HG02885 (cell line): ENCODE results near the gene REELD1.

Experiments used
- ATAC-seq: cut with Tn5 transposase; IDR thresholded peaks from one replicate; pipeline ENCODE4 v1.9.1; 2021; ENCODE audit warnings: mild to moderate bottlenecking; ENCODE audit not compliant: unreplicated experiment, poor library complexity

Gene REELD1

DNA sequence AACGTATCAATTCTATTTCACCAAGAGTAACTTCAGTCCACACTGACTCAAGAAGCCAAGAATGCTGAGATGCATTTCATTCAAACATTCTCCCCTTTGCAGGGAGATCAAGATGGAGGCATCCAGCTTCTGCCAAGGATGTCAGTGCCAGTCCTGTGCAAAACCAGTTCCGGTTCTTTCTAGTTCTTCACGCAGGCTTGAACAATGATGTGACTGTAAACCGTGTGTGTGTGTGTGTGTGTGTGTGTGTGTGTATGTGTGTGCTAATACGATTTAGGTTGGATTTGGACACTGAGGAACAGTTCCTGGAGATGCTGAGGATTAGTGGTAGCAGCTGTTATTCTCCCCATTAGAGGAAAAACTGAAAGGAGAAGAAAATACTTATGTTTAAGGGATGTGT lies at the start of gene REELD1:
Gene REELD1, plus strand, starts transcription at position 301 of the 400 bp plus-strand sequence. CDS start 2,415 bp downstream, outside the sequence.
- no peak for ATAC-seq

DNA sequence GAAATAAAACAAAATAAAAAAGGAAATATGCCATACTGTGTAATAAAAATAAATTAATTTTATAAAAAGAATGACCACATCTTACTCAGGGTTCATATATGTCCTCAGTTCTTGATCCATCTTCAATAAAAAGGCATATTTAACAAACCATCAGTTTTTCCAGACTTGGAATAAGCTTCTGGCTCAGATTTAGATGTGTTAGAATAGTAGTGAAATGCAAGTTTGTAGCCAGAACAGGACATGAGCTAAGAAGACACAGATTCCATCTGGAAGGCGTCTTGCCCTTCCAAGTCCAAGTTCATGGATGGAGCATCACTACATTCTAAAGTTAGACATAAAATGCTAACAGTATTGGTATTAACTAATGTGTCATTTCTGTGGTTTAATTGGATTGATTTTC lies 49.1 kb upstream of the REELD1 start:
- ATAC-seq, result no peak

DNA sequence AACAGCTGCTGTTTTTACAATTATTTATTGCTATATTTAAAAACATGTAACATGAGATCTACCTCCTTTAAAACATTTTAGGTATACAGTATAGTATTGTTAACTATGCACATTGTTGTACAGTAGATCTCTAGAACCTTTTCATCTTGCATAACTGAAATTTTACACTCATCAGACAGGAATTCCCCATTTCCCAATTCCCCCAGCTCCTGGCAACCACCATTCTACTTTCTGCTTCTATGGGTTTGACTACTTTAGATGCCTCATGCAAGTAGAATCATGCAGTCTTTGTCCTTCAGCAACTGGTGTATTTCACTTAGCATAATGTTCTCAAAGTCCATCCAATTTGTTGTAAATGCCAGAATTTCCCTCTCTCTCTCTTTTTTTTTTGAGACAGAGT lies 48.5 kb upstream of the REELD1 start:
- no peak for ATAC-seq

DNA sequence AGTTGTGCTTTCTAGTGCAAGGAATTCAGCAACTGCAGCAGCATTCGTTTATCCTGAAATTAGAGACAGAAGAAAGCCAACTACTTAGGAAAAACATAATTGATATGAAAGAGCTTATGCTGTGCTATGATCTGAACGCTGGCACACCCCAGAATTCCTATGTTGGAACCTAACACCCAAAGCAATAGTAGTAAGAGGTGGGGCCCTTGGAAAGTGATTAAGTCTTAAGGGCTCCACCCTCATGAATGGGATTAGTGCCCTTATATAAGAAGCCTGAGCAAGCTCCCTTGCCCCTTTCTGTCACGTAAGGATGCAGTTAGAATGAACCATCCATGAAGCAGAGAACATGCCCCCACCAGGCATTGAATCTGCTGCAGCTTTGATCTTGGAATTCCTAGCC lies 44.2 kb upstream of the REELD1 start:
- no peak for ATAC-seq

DNA sequence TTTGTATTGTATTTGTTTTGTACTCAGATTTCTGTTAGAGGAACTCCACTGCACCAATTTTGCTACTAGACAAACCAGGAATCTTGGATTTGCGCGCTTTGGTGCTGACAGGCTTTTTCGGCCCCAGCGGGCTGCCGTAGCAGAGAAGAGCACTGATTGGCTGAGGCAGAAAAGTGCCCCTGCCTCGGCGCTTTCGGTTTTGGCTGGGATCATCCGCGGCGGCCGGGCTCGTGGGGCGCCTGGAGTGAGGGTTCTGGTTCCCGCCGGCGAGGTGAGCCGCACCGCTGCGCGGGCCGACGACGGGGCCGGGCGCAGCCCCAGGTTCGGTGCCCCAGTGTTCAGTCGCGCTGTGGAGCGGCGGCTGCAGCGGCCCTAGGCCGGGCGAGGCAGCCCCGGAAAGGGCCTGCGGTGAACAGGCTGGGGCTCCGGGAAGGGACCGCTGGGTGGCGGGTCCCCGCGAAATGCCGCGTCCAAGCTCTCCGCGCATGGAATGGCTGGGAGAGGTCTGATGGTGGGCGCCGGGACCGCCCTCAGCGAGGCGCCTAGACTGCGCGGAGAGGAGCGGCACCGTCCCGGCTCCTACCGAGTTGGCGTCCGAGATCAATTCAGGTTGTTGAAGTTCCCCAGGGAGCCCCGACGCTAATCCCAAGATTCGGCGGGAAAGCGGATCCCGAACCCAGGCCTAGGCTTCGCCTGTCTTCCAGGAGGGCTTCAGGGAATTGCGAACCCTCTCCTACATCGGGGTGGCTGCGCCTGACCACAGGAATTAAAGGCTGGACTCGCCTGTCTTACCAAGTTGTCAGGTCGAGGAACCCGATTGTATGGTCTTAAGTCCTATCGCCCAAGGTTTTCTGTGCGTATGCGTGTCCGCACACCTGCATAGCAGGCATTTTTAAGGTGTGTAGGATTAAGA lies 38.5 kb upstream of the REELD1 start, which contains the start of gene LSM6:
Gene LSM6, plus strand, starts transcription at position 178 of the 913 bp plus-strand sequence. CDS start 7,204 bp downstream, outside the sequence.
- ATAC-seq, result peak; percentile 91

DNA sequence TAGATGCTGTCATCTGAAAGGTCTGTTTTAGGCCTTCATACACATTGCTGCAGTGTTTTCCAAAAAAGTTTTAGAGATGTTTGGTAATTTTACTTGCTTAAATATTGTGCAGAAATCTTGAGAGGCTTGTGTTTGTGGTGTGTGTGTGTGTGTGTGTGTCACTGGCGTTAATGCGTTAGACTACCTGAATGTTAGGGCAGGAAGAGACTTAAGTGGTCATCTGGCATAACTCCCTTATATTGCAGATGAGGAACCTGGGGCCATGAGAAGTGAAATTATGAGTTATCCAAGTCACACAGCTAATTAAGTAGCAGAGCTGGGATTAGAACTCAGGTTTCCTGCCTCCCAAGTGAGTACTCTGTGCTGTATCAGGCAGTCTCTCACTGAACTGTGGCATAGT lies 37.4 kb upstream of the REELD1 start:
- no peak for ATAC-seq

DNA sequence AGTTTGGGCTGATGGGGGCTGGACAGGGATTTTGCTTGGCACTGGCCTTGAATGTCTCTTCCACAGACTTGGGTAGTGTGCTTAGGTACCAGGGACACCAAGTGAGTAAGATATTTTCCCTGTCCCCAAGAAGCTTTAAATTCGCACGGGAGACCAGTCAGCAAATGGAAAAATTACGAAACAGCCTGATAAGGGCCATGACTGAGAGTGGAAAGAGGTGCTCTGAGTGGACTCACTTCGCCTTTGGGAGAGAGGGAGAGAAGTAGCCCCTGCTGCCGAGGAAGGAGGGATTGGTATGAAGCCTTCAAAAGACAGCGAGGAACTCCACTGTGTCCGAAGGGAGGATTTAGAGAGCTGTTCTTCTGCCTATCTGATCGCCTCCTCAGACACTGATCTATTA lies 36.2 kb upstream of the REELD1 start:
- no peak for ATAC-seq

DNA sequence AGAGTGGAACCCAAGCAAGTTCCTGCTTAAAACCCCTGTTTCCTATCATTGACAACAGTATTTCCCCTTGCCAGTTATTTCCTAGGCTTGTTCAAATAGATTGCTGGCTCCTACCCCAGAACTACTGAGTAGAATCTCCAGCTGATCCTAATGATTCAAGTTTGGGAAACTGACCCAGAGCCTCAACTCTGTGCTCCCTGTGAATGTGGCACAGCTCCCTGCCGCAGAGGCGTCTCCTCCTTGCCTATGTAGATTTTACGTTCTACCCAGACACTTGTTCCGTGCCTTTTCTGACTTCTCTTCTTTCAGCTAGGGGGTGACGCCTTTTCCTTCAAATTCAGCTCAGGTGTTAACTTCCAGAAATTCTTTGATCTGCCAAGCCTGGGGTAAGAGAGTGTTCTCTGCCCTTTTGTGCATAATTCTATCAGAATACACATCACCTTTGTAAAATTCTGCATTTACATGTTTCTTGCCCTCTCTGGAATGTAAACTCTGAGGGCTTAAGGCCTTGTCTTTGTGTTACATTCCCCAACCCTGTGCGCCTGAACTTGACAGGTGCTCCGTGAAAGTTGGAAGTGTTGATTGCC lies 34.5 kb upstream of the REELD1 start:
- no peak for ATAC-seq

DNA sequence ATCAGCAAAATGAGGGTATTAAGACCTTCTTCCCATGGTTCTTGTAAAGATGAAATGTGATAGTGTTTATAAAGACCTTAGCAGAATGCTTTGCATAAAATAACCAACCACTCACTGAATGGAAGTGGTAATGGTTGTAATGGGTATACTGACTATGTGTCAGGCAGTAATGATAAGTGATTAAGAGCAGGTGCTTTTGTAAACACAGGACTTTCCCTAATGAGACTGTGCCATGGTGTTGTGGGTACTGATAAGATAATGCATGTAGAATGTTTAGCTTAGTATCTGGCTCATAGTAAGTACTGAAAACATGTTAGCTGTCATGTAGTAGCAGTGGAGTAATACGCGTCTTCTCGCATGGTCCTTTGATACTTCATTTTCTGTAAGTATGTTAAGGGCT lies 31.9 kb upstream of the REELD1 start:
- no peak for ATAC-seq

DNA sequence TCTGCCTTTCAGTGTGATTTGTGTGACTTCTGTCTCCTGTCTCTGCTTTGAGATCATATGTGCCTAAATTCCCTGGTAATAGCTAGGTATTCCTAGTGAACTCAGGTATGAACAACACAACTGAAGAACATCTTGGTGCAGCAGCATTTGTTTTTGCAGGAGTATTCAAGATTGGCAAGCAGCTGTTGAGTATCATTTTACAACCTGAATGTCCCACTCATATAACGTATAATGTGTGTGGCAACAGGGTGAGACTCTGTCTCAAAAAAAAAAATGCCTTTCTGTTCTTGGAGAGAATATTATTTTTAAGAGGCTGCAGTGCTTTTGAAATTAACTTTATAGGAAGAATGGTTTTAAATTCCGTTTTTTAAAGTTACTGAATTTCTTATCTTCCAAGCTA lies 31.1 kb upstream of the REELD1 start:
- no peak for ATAC-seq

DNA sequence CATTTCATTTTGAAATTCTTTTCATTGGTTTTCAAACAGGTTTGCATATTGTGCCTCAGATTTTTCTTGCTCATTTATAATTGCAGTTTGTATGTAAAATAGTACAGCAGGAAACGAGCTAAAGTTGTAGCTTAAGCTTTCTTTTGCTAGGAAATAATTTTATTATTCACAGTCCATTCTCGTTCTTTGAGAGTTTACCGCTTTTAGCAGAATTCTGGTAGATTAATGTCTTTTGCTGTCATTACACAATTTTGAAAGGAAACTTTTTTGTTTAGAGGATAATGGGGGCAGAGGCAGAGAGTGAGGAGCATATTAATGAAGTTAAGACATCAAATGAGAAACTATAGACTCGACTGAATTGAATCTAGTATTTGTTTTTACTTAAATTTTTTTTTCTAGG lies 28.3 kb upstream of the REELD1 start:
- no peak for ATAC-seq

DNA sequence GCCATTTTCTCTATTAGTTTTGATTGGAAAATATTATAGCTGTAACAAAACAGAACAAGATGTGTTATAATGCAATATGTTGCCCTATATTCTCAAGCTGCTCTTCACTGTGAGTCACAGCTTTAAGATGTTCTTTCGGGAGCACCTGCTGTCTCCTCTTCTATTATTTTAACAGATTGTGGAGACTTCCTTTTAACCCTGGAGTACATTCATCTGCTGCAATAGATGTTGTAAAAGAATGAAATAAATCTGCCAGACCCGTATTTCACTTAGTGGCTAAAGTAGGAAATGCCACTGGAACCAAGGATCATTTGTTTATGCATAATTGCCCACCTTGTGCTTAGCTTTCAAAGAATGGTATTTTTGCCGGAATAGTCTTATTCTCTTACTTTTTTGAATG lies 27.7 kb upstream of the REELD1 start:
- no peak for ATAC-seq

DNA sequence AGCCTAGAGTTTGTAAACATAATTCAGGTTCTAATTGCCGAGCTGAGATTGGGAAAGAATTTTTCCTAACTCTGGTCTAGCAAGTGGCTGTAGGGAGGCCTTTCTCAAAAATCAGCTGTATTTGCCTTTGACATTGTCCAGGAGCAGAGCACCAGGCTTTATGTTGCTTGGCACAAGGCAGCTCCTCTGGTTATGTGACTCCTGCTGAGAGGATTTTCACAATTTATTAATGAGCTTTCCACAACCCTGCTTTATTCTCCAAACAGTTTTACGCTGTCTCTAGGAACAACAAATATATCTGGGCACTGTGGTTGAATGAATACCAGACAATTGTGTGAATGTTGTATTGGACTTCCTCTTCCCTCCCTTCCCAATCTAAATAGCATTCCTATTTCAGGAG lies 23.9 kb upstream of the REELD1 start:
- ATAC-seq, result no peak

DNA sequence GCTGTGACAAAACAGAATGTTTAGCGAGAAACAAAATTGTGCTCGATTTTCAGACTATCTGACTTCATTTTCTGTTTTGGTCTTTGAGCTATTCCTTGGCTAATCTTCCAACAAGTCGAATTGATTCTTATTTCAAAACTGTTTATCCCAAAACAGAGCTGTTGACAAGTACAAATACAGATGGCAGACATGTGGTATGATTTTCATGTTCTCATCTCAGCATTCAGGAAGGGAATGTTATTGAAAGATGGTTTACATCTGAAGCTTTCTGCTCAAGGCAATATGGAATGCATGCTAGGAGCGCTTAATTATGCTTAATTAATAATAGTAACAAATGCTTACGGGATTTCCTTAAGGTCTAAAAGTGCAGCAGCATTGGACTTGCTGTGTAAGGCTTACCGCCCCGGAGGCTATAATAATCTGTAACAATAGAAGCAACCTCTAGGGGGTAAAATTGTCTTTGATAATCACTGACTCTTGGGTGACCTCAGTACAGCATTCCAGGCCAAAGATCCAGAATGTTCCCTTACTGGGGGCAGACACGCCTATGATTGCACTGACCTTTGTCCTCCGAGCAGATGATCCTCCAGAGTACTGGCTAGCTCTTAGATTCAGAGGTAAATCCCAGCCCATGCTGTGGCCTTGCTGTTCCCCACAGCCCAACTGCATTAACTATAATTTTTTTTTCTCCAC lies 22.4 kb upstream of the REELD1 start:
- no peak for ATAC-seq

DNA sequence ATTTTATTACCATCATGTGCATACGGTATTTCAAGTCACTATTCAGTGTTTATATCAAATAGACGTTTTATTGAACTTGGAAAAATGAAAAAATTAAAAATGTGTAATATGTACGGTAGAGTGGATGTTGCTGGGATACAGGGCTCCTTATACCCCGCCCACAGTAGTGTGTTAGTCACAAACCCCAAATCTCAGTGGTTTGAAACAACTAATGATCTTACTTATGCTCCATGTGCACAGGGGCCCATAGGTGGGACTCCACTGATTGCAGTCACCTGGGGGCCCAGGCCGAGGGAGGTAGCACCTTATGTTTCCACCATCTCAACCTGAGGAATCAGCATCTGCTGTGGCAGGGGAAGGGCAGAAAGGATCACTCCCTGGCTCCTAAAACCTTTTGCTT lies 20.7 kb upstream of the REELD1 start:
- no peak for ATAC-seq

DNA sequence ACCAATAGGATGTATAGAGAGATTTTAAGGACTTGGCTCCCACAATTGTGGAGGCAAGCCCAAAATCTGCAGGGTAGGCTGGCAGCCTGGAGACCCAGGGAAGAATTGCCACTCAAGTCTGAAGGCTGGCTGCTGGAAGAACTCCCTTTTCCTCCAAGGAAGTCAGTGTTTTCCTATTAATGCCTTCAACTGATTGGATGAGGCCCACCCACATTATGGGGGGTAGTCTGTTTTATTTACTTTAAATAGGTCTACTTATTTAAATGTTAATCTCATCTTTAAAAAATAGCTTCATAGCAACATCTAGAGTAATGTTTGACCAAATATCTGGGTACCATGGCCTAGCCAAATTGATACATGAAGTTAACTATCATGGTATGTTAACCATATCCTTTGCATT lies 20.1 kb upstream of the REELD1 start:
- ATAC-seq, result no peak

DNA sequence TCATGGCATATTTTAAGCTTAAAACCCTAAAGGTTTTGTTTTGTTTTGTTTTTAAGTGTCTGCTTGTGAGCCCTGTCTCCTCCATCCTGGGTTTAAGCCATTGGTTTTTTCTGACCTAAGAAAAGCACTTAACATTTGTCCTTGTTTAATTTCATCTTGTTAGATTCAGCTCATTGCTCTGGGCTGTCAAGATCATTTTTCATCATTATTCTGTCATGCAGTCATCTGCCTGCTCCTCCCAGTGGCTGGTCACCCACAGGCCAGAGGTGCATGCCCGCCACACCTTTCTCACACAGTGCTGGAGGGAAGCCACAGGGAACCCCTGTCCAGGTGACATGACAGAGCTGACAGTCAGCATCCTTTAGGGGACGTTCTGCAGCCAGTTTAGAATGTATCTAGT lies 11.7 kb upstream of the REELD1 start:
- ATAC-seq, result no peak

DNA sequence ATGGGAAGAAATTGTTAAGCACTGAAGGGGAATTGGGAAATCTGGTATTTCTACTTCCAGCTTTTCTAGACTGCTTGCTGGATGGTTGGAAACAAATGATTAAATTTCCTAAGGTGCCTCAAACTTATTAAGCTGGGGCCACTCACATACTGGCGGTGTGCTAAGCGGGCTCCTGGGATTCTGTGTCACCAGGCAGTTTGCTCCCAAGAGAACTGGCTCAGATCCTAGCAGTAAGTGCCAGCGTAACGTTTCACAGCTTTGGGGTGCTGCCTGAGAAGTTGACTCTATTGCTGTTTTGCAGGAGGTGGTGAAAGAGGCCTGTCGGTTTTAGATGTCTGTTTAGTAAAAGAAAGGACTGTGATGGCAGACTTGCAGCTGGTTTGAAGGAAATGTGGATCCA lies 6.9 kb upstream of the REELD1 start:
- ATAC-seq, result no peak

DNA sequence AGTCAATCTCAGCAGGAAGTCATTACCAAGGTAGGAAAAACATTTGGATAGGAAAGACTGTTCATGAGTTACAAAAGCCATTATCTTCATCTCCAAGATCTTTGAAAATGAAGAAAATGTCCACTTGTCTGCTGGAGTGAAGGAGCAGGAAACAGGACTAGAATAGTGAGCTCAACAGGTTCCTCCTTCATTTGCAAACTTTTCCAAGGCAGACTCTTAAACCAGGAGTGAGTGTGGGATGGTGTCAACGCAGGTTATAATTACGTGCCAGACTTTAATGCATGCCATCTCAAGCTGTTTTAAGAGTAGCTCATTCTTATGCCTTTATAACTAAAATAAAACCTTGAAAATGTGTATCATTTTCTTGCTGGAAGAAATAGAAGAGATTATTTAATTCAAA lies 3.4 kb upstream of the REELD1 start:
- no peak for ATAC-seq

DNA sequence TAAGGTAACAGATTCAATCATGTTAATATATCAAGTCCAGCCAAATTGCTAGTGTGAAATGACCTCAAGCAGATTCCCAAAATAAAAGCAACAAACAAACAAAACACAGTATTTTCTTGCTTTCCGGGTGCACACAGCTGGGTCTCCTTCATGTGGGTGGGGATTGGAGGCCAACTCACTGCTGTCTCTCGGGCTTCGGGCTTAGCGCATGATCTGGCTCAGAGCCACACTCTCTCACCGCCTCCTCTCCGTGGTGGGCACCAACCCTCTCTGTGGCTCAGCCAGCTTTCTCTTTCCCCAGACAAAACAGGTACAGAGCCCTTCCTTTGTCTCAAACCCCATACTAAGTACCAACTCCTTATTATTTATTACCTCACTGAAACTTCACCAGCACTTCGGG lies 2.9 kb upstream of the REELD1 start:
- ATAC-seq, result no peak

DNA sequence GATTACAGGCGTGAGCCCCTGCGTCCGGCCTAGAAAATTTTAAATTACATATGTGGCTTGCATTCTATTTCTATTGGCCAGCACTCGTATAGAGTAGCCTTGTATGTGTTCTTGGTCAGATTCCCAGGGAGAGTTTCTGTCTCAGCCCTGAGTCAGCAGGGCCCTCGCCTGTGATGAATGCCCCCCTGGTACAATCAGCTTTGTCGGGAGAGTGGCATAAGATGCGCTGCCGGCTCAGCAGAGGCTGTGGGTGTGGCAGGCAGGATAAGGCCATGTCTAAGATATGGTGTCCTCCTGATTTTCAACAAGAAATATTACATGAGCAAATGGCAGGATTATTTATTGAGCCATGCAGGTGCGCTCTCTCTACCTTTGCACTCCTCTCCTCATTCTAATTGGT lies 1.6 kb upstream of the REELD1 start:
- ATAC-seq, result no peak
